AG08395 (cell line): ENCODE measurements around the gene SLC16A5.
"Not testable (repeated sequence)": the region's sequence is repeated elsewhere in the genome, so short reads cannot be mapped to it uniquely, and the experiment has no call there.

Source experiments
- DNase-seq: peaks from one replicate; pipeline ENCODE4 v3.0.0; 2012; ENCODE audit warnings: mixed read lengths, low spot score

Gene SLC16A5, protein sequence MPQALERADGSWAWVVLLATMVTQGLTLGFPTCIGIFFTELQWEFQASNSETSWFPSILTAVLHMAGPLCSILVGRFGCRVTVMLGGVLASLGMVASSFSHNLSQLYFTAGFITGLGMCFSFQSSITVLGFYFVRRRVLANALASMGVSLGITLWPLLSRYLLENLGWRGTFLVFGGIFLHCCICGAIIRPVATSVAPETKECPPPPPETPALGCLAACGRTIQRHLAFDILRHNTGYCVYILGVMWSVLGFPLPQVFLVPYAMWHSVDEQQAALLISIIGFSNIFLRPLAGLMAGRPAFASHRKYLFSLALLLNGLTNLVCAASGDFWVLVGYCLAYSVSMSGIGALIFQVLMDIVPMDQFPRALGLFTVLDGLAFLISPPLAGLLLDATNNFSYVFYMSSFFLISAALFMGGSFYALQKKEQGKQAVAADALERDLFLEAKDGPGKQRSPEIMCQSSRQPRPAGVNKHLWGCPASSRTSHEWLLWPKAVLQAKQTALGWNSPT

DNA sequence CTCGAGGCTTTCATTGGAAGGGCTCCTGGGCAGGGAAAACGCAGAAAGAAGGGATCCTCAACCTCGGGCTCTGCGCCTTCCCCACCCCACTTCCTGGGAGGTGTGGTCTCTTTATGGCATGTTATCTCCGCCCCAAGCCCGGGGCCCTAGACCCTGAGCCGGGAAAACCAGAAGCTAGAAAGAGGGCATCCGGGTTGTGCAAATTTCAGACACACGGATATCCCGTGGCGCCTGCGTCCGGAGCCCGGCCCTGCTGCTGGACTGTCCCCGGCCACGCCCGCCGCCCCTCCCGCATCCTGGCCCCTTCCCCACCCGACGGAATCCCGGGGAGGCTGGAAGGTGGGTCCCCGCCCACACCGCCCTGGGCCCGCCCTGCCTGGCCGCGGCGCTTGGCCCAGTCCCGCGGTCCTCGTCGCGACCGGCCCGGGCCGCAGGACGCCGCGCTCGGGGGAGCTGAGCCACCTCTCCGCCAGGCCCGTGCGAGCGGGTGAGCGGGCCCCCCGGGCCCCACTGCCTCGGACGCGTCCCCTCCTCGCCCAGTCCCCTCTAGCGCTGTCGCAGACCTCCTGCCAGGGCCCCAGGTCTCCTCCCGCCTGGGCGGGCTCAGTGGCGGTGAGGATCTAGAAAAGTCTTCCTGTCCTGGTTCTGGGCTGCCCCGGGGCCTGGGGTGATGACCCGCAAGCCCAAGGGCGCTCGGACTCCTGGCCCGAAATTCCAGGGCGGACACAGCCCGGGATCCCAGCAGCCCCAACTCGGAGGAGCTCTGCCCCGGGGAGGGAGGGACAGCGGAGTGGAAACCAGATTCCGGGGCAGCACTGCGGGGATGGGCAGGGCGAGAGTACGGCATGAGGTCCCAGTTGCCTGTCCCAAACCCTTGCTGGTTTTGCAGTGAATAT, at the start of gene SLC16A5:
Gene SLC16A5, plus strand, starts transcription at position 397 of the 896 bp plus-strand sequence. CDS start 5,683 bp downstream, outside the sequence.
- peak; percentile 89 for DNase-seq

DNA sequence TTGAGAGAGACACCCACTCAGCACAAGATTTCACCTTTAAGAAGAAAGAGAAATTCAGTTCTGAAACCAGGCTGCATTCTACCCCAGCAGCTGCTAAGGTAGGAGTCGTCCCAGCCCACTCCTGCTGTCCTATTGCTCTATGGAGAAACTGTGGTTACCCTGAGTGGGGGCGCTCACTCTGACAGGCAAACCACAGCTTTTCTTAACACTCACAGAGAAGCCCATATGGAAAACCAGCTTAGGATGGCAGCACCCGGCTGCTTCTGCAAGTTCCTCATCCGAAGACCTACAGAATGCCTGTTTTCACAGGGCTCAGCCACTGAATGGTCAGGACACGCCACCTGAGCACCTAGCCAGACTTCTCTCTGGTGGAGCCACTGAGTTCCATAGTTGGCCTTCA, 48.5 kb upstream of the SLC16A5 start:
- no peak for DNase-seq

DNA sequence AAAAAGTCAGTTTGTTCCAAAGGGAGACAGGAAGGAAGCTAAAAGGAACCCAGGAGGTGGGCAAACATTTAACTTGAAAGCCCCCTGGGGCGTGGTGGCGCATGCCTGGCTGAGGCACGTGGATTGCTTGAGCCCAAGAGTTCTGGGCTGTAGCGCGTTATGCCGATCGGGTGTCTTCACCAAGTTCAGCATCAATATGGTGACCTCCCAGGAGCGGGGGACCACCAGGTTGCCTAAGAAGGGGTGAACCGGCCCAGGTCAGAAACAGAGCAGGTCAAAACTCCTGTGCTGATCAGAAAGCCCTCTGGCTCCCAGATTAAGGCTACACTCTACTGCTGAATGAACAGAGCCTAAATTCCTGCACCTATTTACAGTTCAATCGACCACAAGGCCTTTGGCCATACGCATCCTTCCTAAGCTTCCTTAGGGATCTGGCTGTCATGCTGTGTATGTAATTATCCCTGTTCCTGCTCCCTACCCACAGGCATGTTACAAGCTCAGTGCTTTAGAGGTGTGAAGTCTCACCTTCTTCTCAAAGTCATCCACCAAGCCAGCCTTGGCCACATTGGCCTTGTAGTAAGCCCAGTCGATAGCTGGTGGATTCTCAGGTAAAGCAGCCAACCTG, 46.0 kb upstream of the SLC16A5 start:
- DNase-seq: no peak

DNA sequence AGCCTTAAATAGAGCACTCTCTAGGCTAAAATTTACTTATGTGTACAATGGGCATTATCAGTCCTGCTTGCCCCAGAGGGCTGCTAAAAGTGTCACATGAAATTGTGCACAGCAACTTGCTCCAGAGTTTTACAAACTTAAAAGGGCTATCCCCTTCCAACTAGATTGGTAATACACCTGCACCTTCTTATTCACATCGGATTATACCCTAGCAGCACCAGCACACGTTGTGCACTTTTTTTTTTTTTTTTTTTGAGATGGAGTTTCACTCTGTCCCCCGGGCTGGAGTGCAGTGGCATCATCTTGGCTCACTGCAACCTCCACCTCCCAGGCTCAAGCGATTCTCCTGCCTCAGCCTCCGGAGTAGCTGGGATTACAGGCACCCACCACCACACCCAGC, 44.0 kb upstream of the SLC16A5 start:
- not testable (repeated sequence) for DNase-seq

DNA sequence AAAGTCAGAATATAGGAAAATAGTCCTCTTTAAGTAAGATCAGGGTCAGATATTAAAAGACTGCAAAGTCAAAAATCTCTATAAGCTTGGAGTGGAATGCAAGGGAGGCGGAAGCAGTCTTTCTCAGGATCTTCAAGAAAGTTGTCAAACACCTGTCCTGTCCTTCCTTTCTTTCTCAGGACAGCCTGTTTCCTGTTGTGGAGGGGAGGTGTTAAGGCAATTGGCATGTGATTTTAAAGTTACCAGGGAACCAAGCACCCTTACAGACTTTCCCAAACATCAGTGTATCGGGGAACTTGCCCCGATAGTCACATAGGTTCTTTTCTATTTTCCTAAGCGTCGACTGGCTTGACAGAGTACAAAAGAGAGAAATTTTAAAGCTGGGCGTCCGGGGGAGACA, 43.0 kb upstream of the SLC16A5 start:
- DNase-seq: no peak

DNA sequence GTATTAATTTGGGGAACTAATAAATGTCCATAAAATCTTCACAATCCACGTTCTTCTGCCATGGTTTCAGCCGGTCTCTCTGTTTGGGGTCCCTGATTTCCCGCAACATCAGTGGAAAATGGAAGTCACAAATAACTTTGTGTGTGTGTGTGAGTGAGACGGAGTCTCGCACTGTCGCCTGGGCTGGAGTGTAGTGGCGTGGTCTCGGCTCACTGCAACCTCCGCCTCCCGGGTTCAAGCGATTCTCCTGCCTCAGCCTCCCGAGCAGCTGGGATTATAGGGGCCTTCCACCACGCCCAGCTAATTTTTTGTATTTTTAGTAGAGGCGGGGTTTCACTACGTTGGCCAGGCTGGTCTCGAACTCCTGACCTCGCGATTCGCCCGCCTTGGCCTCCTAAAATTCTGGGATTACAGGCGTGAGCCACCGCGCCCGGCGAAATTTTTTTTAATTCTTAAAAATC, 41.8 kb upstream of the SLC16A5 start:
- not testable (repeated sequence) for DNase-seq

DNA sequence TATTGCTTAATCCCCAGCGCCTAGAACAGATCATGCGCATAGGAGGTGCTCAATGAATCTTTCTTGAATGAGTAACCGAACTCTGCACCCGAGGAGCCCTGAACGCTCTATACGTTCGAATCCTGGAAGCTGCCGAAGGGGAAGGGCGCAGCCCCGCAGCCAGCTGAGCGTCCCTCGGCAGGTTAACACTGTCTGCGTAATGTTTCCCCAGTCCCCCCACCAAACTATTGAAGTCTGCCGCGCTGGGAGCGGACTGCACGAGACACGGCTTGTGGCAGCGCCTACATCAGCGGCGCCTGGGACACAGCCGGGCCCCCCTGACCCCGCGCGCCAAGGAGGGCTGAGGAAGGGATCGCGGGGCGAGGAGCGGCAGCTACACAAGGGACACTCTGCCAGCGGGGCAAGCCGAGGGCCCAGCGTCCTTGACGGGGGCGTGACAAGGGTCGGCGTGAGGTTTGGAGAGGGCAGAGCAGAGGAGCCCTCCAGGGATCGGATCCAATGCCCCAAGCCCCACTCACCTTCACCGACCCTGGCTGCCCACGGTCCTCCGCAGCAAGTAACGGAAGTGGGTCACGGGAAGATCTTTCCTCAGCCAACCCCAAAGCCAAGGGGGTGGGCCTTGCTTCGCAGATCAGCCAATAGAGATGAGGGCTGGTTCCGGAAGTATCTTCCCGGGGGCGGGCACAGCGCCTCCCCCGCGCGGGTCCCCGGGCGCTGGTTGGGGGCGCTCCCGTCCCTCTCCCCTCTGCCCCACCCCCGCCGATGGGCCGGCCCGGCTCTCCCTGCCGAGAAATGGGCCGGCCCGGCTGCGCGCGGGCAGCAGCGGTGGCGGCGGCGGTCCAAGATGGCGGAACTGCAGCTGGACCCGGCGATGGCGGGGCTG, 41.1 kb upstream of the SLC16A5 start, which contains the start of the genes ATP5PD and KCTD2:
Gene ATP5PD, minus strand, starts transcription at position 563 of the 883 bp plus-strand sequence. CDS start 4,319 bp downstream, outside the sequence.
Gene KCTD2, plus strand, starts transcription at position 819 of the 883 bp plus-strand sequence. Its CDS starts 26 bp downstream, at position 845.
- DNase-seq: peak; percentile 98

DNA sequence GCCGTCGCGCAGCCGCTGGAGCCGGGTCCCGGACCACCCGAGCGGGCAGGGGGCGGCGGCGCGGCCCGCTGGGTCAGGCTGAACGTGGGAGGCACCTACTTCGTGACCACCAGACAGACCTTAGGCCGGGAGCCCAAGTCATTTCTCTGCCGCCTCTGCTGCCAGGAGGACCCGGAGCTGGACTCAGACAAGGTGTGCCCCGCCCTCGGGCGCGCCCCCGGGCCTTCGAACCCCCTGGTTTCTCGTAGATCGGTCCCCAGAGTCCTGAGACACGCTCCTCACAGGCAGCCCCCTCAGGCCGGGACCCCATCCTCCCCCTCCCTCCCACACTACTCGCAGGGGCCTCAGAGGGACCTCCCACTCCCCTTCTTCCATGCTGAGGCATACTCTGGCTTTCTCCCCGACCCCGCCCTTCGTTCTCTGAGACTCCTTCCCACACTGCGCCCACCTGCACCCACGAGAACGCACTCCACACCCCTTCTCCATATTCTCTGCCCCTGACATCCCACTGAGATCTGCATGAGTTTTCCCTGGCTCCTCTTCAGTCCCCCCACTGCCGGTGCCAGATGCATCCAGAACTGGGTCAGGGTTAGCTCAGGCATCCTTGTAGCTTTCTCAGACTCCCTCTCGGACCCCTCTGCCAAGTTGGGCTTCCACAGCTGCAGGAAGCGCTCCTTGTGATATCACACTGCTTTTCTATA, 40.2 kb upstream of the SLC16A5 start:
- DNase-seq: no peak

DNA sequence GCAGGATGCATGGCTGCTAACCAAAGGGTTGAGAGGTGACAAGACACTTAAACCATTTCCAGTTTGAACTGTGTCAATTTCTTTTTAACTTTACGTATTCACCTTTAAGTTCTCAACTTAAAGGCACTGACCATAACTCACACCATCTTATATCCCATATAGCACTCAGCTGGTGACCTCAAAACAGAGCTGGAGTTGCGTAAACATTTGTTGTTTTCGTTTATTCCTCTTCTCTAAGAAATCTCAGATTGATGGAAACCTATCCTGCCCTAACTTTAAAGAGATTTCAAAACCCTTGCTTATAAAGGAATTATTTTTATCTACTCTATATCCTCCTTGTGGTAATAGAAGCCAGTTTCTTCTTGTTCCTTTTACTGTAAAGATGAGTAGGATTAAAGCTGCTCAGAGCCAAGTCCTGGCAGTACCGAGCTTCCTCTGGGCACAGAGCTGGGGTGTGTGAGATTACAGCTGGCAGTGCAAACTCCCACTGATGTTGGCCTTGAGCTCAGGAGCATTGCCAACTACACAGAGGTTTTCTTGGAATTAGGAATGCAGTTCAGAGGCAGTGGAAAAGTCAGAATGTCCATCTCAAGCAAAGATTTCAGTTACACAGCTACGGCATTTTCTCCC, 39.4 kb upstream of the SLC16A5 start:
- DNase-seq: peak; percentile 38

DNA sequence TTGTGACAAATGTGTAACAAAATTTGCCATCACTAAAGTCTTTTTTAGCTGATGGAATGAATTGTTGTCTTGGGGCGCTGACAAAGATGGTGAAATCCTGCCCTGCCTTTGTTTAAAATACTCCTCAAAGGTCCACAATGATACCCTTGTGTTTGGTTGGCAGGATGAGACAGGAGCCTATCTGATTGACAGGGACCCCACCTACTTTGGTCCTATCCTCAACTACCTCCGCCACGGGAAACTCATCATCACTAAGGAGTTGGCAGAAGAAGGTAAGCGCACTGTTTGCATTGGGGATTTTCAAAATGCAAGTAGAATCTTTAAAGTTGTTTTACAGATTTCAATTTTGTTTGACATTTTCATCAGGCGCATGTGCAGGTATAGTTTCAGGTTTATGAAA, 38.7 kb upstream of the SLC16A5 start:
- no peak for DNase-seq

DNA sequence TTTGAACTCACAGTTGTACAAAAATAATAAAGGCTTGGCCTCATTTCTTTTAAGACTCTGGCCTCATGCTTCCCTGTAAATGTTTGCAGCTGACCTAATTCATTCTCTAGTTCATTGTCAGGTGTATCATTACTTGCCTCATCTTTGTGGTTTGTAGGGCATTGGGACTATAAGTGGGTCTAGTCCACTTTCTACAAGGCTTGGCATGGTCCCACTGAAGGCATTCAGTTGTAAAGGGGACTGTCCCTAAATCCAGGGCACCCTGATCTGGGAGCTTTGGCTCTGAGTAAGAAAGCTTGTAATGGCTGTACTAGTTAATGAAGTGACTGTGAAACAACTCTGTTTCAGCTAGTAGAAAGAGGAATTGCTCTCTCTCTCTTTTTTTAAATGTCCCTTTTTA, 38.0 kb upstream of the SLC16A5 start:
- DNase-seq: no peak

DNA sequence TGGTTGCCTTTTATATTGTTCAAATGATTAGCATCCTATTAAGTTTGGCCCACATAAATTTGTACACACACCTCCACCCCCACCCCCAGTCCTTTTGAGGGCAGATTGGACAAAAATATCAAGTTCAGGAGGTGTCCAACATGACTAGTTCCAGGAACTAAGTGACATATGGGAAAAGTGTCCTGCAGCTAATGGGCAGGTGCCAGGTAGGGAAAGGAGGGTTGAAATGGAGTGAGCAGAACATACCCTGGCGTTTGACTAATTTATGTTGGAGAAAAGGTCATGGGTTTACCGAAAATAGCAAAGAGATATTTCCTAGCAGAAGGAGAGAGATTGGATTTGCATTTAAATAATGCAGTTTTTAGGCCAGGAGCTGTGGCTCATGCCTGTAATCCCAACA, 35.8 kb upstream of the SLC16A5 start:
- DNase-seq: no peak

DNA sequence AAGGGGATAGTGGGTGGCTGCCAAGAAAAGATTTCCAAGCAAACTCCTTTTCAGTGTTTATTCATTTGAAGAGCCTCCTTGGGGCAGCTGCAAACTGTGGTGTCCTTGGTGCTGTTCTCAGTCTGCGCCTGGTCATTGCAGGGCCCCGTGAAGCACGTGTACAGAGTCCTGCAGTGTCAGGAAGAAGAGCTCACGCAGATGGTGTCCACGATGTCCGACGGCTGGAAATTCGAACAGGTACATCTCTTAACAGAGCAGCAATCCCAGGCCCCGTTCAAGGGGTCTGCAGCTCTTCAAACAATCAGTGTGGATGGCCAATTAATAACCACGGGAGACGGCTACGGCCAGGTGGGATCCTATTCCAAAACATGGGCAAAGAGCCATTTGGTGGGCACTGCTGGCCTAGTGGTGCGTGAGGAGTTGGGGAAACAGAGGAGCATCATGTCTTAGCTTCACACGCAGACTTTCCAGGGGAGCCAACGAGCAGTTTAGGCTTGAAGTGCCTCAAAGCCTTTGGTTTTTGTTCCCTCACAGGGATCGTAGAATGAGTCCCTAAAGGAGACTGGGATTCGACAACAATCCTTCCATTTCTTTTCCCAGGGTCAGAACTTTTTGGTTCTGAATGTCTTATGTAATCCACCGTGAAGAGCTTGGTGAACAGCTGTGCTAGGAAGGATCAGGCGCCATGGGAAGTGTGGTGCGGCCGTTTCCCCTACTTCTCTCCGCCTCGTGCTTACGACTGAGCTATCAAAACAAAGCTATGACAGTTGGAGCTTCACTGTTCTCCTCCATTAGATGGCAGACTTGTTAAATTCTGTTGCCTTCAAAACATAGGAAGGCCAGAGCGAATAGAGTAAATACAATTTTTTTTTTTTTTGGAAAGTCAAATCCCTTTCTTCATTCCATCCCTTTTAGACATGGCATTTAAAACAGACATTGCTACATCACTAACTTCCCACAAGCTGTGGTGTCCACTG, 28.1 kb upstream of the SLC16A5 start:
- peak; percentile 80 for DNase-seq

DNA sequence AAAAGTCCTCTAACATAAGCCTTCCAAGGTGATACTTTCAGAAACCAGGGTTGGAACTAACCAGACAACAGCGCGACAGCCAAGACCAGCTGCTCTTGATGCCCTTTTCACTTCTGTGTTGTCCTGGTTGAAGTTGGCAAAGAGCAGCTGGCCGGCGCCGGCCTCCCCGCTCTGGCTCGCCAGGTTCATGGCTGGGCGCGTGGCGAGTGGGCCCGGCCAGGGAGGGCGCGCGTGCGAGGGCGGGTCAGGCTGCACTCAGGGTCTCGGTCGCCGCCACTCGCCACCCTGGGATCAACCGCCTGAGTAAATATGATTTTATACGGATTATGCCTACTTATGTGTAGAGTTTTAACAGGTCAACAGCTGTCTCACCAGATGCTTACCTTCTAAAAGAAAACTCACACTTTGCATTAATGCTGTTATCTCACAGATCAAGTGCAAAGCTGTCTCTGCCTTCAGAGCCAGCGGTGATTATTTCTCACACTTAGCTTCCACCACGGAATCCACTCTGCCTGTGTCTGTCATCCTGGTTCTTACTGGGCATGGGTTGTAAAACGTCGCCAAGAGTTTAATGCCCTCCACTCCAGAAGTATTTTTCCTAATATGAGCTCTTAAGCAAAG, 27.2 kb upstream of the SLC16A5 start:
- no peak for DNase-seq

DNA sequence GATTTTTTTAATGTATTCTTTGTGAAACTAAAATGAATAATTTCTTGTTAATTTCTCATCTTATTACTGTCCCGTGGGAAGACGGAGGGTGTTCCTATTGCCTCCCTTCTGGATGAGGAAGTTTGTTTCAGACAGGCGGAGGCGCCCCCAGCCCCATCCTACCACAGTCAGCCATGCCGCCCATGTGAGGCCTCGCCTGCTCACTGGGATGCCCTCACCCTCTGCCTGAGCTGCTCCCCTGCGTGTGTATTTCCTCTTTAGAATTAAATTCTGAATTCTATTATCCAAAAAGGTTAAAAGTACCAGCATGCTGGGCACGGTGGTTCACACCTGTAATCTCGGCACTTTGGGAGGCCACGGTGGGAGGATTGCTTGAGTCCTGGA, 26.7 kb upstream of the SLC16A5 start:
- no peak for DNase-seq

DNA sequence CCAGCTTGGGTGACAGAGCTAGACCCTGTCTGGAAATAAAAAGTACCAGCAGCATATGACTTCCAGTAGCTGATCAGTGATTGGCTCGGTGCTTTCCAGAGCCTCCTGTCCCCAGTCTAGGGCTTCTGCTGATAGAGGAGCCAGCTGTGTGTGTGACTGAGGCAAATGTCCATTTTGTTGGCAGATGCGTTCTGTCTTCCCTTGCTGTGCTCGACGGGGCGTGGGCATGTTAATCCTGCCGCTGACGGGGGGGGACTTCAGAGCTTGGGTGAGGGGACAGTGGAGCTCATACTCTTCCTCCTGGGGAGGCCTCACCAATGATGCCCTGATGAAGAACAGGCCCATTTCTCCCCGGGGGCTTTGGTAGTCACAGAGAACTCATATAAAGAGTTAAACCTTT, 26.1 kb upstream of the SLC16A5 start:
- no peak for DNase-seq

DNA sequence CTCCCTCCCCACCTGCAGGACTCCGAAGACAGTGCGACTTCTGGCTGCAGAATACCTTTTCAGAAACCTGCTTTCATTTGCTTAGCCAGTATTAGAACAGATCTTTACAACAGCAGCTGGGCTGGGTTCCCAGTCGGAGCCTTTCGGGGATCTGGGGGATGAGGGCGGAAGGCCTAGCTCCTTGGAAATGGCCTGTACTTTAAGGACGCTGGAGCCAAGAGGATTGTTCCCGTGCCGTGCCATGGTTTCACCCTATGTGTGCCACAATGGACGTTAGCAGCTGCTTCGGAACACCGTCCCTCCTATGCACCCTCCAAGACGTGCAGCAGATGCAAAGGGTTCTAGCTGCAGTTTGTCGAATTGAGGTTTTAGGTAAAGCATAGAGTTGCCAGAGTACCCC, 24.6 kb upstream of the SLC16A5 start:
- DNase-seq: no peak

DNA sequence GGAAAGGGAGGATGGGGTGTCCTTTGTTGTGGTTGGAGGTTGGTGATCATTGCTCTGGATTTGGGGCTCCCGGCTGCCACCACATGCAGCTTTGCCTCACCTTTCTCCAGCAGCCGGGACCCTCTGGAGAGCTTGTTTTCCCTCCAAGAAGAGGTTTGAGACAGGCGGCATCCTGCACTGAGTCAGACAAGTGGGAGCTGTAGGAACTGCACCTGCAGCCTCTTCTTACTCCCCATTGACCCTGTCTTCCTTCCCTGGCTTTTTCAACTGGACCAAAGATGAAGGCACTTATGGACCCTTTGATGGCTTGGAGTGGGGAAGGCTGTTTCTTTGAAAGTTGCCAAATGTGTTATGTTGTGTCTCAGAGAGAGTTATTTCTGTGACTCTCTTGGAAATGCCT, 24.1 kb upstream of the SLC16A5 start:
- DNase-seq: no peak
